Amniotic stem cell (primary cell): ENCODE results near the gene DOCK3.
"Not testable (repeated sequence)": the region's sequence is repeated elsewhere in the genome, so short reads cannot be mapped to it uniquely, and the experiment has no call there.

ENCODE experiments used
- DNase-seq: peaks from one replicate; lab custom pipeline; 2025; lab: John Stamatoyannopoulos, UW

Gene DOCK3

GRCh38 chr3:50982540-50983325 is 308.0 kb downstream of the DOCK3 start:
- DNase-seq: no peak

DNA sequence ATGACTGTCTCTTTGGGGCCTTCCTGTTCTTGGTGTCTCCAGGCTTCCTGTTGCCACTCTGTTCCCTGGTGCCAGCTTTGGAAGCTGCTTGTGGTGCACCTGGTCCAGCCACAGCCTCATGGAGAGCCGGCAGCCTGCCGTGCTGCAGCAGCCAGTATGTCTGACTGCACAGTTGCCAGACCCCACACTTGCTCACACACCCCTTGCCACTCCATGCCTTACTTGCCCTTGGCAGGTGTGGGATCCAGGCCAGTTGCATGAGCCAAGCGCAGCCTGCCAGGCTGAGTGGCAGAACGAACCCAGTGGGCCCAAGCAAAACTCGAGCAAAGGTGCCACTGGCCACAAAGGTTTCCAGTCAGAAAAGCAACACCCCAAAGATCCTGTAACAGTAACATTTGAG is 309.2 kb downstream of the DOCK3 start:
- no peak for DNase-seq

- no peak for DNase-seq
Measured at GRCh38 chr3:50985893-50986292, 311.2 kb downstream of the DOCK3 start.

- DNase-seq: no peak
Measured at GRCh38 chr3:50986726-50987125, 312.0 kb downstream of the DOCK3 start.

- DNase-seq: no peak
Measured at GRCh38 chr3:50994537-50994936, 319.8 kb downstream of the DOCK3 start.

GRCh38 chr3:50995085-50995824 is 320.5 kb downstream of the DOCK3 start:
- no peak for DNase-seq

GRCh38 chr3:51002495-51002894 is 327.8 kb downstream of the DOCK3 start:
- no peak for DNase-seq

GRCh38 chr3:51004235-51004634 is 329.5 kb downstream of the DOCK3 start:
- DNase-seq: no peak

GRCh38 chr3:51024121-51024520 is 349.4 kb downstream of the DOCK3 start:
- no peak for DNase-seq

DNA sequence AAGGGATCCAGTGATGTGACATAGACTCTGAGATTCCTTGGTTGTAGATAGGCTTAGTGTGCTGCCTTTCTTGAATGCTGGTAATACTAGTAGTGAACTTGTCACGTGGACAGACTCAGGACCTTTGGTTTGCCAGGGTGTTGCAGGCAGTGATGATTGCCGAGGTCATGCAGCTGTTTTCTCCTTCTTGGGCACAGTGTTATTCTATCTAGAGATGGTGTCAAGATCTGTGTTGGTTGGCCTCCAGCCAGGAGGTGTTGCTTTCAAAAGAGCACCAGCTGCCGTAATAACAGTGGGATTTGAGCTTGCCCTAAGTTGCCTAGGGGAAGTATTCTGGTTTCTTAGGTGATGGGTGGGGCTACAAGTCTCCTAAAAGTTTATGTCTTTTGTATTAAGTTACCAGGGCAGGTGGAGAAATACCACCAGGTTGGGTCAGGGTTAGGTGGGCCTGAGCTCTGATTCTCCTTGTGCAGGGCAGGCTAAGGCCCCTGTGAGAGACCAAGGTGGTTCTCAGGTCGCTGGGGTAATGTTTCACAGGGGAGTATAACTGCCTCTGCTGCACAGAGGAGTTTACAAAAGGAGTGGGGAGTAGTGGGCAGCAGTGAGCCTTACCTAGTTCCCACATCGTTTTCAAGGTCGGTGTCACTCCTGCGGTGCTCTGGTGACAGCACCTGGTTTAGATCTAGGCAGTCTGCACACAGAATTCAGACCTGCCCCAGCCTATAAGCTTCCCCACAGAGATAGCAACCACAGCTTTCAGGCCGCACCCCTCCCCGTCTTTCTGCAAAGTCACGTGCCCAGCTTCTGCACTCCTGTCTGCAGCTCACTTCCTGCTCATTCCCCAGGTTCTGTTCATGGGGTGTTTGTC is 350.3 kb downstream of the DOCK3 start:
- no peak for DNase-seq

DNA sequence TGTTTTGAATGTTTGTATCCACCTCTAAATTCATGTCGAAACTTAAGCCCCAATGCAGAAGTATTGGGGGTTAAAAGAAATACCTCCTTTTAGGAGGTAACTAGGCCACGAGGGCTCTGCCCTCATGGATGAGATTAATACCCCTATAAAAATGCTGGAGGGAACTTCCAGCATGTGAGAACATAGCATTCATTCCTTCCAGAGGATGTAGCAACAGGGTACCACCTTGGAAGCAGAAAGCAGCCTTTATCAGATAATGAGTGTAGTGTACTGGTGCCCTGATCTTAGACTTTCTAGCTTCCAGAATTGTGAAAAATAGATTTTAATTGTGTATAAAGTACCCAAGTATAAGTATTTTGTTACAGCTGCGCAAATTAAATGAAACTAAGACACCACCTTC is 356.9 kb downstream of the DOCK3 start:
- DNase-seq: no peak

DNA sequence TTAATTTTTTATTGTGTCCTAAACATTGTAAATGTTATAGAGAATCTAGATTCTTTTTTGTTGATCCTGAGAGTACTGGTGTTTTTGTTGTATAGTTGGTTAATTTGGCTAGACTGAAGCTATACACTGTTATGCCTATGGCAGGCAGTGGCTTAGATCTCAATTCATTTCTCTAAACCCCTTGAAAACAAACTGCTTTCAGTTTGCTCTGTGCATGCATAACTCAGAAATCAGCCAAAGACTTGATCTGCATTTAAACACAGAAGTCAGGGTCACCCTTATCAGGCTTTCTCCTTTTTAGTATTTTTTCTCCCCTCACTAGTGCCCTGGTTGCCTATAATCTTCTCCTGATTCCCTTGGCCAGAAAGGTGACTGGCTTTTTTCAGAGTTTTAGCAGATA is 360.9 kb downstream of the DOCK3 start:
- DNase-seq: no peak

- no peak for DNase-seq
Measured at GRCh38 chr3:51044982-51045381, 370.3 kb downstream of the DOCK3 start.

DNA sequence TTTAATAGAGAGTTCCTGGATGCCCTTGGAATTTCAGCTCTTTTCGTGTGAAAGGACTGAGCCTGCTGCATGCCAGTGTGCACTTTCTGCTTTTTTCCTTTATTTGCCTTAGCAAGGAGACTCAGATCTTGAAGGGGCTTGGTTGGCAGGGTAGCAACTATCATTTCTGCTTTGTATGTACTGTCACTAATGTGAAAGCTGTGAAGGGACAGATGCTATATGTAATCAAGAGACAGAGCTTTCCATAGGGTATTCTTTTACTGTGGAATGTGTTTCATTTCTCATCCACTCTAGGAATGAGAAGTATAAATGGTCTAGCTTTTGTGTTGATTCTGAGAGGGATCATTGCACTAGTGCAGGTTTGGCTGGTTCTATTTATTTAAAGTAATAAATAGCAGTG is 377.8 kb downstream of the DOCK3 start:
- DNase-seq: no peak

DNA sequence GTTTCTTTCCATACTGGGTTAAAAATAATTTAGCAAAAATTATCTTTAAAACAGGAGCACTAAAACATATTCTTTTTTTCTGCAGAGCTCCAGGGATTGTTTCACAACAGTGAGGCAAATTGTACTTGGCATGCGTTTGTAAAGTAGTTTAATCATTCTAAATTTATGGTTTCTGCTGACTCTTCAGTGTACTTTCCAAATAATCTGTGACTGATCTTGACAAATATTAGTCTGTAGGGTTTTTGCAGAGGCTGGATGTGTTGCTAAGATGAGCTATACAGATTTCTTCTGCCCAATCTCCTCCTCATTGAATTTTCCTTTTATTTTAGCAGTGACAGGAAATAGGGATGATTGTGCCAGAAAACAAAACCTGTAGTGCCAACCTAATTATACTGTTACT is 382.4 kb downstream of the DOCK3 start:
- no peak for DNase-seq

DNA sequence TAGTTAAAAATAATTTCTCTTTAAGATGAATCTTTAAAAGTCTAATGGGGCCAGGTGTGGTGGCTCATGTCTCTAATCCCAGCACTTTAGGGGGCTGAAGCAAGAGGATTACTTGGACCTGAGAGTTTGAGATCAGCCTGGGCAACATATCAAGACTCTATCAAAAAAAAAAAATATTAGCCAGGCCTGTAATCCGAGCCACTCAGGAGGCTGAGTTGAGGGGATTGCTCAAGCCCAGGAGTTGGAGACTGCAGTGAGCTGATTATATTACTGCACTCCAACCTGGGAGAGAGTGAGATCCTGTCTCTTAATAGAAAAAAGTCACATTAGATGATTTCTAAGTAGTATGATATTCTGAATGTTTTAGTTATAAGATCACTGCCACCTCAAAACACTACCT is 388.3 kb downstream of the DOCK3 start:
- DNase-seq: no peak

DNA sequence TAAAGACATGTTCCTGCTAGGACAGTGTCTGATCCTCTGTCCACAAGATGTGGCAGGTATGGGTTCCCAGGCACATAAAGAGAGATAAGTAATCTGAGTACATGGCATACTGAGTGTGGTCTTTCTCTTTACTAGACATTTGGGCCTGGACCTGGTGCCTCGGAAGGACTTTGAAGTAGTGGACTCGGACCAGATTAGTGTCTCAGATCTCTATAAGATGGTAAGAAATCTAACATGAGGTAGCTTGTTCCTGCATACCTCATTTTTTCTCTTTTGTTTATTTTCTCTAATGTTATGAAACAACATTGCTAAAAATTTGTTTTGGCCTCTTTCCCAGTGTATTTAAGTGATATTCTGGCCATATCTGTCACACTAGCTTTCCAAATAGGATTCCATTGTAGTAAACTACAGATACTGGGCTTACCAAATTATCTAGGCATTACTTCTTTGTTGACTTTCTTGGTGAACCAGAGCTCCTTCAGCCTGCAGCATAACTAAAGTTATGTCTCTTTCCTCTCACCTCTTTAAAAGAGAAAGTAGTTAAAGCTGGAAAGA is 400.6 kb downstream of the DOCK3 start:
- no peak for DNase-seq

DNA sequence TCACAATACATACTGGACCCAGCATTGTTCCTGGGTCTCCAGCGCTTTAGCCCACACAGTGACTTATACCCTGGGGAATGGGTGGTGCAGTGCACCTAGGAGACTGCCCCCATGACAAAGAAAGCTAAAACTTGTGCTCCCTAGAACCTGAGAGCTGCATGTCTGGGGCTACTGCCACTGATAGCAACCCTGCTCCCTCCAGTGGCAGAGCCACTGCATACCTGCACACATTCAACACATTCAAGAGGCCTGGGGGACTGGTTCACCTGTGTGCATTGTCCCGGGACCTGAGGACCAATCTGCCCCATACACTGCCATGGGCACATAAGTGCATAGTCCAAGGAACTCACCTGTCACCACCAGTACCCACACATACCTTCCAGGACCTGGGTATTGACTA is 407.6 kb downstream of the DOCK3 start:
- no peak for DNase-seq

- DNase-seq: no peak
Measured at GRCh38 chr3:51083490-51083889, 408.8 kb downstream of the DOCK3 start.

- DNase-seq: not testable (repeated sequence)
Measured at GRCh38 chr3:51092141-51092540, 417.4 kb downstream of the DOCK3 start.

DNA sequence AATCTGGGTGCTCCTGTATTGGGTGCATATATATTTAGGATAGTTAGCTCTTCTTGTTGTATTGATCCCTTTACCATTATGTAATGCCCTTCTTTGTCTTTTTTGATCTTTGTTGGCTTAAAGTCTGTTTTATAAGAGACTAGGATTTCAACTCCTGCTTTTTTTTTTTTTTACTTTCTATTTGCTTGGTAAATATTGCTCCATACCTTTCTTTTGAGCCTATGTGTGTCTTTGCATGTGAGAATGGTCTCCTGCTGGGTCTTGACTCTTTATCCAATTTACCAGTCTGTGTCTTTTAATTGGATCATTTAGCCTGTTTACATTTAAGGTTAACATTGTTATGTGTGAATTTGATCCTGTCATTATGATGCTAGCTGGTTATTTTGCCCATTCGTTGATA is 420.1 kb downstream of the DOCK3 start:
- not testable (repeated sequence) for DNase-seq

DNA sequence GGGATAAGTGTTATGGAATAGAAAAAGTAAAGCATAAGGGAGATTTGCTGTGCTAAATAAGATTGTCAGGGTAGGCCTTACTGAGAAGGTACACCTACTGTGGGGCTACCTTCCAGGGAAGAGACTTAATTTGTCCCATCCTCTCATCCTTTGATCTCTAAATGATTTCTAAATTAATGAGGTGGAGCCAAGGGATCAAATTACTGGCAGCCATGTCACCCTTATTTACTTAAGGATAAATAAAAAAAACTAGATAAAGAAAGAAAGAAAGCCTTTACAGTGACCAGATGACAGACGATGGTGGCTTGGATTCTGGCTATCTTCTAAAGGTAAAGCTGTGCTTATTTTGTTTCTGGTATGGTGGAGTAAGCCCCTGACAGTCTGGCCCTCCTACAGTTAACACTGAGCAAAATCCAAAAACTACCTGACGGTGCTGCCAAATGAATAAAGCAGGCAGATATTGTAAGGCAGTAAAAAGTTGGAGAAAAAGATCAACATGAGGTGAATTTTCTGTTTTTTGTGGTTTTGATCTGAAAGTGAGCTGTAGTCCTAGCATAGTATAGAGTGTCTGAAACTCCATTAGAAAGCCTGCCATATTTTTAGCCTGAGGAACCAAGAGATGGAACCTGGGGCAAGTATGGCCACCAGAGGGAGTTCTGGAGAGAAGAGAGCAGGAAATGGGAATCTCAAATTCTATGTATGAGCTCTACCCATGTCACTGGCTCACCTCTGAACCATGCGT is 425.2 kb downstream of the DOCK3 start:
- peak; percentile 13 for DNase-seq
